Stimulated activated CD8-positive, alpha-beta memory T cell treated with anti-CD3 and anti-CD28 coated beads, Interleukin-7, amount 100 ng/mL, for 48 hours (primary cell): ENCODE results near the gene DHDDS.

ENCODE experiments used
- DNase-seq, 2 donors: peaks; one replicate each; pipeline ENCODE4 v3.0.0-alpha.2; 2020; ENCODE audit warnings: low read depth in 1 of 2; ENCODE audit errors: extremely low read depth in 1 of 2

DHDDS gene

DNA sequence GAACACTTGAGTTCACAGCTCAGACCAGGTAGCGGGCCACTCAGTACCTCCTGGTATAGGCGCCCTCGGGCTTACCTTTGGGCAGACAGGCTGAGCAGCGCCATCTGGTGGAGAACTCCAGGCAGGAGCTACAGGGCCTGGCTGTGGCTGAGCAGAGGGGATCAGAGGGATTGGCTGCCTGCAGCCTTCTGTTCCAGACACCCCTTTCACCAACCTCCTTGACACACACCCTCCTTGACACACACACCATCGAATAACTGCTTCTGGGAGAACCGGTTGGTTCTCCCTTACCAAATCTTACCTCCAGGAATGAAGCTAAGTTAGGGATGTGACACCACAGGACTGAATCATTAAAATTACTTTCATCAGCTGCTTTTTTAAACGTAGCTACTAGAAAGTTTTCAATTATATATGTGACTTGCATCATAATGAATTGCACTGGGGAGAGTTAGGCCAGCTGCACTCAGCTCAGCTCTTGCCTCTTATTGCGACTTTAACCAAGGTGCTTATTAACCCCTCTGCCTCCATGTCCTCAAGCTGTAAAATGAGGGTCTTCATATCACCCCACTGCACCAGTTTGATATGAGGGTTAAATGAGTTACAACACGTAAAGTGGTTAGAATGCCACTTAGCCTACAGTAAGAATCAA, 14.9 kb upstream of the DHDDS start:
- DNase-seq, result peak; percentile 59 to 76

DNA sequence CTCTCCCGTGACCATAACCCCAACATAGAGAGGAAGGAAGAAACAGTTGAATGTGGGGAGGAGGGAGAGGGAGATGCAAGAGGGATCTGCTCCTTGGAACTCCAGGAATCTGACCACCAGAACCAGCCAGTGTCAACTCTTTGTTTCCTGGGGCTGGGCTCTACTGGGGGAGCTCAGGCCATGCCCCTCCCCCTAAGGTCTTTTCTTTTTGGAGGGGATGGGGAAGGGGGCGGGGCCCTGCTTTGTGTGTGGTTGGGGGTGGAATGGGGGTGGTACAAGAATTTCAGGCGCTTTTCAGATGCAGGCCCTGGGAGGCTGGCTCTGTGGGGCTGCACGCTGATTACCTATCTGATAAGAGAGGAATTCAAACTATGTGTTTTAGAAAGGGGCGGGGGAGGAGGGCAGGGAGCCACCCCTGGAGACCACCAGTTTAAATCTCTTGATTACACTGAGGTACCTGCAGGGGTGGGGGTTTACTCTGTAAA, 13.2 kb upstream of the DHDDS start:
- no peak for DNase-seq

DNA sequence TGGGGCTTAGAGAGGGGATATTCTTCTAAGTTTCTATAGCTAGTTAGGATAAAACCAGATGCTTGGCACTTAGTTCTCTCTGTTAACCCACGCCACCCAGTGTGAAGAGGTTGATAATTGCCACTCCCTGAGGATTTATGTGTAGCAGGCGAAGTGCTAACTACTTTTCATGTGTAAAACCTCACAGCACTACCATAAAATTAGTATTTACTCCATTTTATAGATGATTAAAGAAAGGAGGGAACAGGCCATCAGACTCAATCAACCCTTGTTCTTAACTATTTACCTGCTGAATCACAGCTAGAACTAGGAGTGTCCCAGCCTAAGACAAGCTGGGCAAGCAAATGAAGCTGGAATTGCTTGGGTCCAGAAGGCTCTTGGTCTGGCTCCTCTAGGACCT, 12.6 kb upstream of the DHDDS start:
- DNase-seq, result no peak

DNA sequence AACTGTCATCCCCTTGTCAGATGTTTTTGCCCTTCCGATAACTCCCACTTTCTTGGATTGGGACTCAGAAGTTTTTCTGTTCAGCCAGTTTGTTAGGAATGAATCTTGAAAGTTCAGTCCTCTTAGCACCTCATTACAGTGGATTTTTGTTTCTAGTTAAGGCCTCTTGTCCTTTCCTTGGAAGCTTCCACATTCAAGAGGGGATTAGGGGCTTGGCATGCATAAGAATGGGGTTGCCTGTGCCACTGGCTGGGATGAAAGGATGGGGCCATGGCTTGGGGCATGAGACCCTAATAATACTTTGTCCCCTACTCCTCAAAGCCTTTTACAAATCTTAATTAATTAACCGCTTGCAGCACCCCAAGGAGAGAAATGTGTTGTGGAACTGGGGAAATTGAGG, 2.4 kb upstream of the DHDDS start:
- no peak for DNase-seq

- no peak for DNase-seq
Measured at GRCh38 chr1:26432793-26433192, 672 bp downstream of the DHDDS start.

DNA sequence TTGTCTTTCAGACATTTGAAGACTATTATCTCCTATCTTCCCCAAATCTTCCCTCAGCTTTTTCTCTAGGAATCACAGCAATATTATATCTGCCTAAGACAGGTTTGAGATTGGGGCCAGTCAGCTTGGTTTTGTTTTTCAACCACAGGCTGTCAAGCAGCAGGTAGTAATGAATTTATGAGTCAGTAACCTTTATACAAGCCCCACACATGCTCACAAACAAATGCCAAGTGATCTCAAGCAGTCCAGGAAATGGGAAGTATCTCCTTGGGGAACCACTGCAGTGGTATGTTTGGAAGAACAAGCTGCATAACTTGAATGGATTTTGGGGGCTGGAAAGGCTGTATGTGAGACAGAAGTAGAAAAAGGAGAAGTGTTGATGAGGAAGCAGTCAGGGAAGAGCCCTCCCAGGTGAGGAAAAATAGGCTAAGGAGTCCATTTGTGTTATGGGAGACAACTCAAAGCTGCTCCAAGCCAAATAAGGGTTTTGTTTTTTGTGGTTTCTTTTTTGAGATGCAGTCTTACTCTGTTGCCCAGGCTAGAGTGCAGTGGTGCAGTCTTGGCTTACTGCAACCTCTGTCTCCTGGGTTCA, 2.1 kb downstream of the DHDDS start:
- no peak for DNase-seq

- no peak for DNase-seq
Measured at GRCh38 chr1:26438041-26438440, 5.9 kb downstream of the DHDDS start.

DNA sequence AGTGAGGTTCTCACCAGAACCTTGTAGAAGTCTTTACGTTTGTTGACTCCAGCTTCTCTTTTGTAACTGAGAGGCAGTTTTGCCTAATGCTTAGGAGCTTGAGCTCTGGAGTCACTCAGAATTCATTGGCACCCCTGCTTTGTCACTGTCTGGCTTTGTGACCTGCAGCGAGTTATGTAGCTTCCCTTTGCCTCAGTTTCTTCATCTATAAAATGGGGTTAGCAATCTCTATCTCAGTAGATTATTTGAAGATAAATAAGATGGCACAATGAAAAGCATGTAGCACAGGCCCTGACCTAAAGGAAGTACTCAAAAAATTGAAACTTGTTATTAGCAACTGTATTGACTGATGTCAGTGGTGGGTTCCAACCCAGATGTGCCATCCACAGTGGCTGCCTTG, 8.1 kb downstream of the DHDDS start:
- no peak for DNase-seq

DNA sequence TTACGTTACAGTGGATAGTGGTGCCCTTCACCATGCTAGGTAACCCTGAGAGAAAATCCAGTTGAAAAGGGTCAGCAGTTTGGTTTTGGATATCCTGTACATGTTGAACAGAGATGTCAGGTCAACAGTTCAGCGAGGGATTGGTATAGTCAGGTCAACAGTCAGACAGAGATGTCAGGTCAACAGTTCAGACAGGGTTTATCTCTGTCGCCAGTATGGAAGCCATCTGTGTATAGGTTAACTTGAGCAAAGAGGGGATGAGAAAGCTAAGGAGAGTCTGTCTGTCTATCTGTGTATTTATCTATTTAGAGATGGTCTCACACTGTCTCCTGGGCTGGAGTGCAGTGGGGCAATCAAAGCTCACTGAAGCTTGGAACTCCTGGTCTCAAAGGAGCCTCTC, 17.7 kb downstream of the DHDDS start:
- DNase-seq, result no peak

- DNase-seq, result no peak
Measured at GRCh38 chr1:26450908-26451307, 18.8 kb downstream of the DHDDS start.

GRCh38 chr1:26452459-26453183, 20.5 kb downstream of the DHDDS start:
- DNase-seq, result no peak

DNA sequence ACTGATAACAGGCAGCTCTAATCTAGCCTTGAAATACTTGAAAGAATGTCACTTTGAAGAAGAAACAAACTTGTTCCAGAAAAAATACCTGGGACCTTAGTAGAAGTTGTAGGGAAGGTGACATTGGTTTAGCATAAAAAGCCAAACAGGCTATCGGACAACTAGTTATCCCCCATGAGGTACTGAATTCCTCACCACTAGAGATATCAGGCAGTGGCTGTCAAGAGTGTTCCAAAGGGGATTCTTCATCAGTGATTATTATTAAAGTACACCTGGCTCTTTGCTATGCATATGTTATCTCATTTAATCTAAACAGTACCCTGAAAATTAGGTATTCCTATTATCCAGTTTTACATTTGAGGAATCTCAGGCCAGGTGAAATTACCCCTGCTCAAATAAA, 27.0 kb downstream of the DHDDS start:
- DNase-seq, result no peak

GRCh38 chr1:26459573-26460031, 27.5 kb downstream of the DHDDS start:
- DNase-seq, result no peak

- DNase-seq, result no peak
Measured at GRCh38 chr1:26468911-26469310, 36.8 kb downstream of the DHDDS start.

DNA sequence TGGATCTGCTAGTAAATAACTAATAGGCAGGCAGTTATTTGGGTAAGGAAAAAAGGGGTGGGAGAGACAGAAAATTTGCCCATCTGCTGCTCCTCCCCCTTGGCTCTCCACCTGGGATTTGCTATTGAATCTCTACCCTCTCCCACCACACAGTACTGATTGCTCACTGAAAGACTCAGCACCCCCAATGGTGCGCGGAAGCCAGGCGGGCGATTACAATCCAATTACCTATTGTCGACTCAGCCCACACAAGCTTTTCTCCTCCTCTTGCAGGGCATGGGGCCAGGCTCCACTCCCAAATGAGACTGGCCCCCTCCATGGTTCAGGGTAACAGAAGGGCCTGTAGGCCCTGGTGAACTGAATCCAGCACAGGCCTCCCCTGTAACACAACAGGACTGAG, 37.4 kb downstream of the DHDDS start:
- DNase-seq, result no peak

DNA sequence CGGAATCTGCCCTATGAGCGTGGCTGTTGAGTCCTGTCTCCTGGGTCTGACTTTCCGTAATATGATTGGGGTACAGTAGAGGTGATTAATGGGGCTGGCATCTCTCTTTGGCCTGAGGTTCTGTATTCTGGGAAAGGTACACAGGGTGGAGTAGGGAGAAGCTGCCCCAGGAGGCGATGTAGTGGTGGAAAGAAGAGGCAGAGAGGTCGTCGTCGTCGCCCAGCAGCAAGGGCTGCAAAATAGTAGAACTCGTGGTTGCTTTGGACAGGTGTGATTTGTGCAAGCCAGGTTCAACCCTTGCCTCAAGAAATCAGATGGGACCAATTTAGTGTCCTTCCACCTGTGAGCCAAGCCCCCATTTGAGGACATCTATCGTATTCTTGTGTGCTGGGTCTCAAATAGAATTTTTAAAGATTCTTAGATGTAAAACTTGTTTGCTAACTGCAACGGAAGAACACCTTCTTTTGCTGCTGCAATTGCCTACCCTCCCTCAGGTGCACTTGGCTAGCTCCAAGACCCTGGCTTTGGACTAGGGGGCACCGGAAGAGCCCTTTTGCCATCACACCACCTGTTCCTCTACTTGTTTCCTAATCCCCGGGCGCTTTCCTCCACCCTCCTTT, 38.9 kb downstream of the DHDDS start:
- DNase-seq, result no peak

- peak in 1 of 2 donors; percentile 12 for DNase-seq
Measured at GRCh38 chr1:26471498-26472319, 39.6 kb downstream of the DHDDS start.

DNA sequence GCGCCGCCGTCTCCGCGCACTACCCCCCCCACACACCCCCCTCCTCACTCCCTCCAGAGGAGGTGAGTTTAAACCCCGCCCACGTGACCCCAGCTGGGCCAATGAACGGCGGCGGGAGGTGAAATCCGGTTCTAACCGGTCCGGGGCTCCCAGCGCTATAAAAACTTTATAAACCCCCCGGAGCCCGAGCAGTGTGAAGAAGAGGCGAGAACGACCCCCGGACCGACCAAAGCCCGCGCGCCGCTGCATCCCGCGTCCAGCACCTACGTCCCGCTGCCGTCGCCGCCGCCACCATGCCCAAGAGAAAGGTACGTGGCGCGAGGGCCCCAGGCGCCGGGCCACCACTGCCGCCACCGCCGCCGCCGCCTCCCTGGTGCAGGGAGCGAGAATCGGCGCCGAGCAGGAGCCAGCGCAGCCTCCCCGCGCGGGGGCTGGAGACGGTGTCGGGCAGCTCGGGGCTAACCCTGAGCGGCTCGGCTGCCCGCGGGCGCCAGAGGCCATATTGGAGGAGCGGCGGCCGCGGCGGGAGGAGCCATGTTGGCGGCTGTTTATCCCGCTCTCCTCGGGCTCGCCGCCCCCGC, 40.3 kb downstream of the DHDDS start, which contains the start of gene HMGN2:
HMGN2 (plus strand) TSS at position 121 of the 581 bp plus-strand sequence; CDS start at position 294, 173 bp downstream.
- DNase-seq, result peak; percentile 67 to 90

- DNase-seq, result peak; percentile 86 to 92
Measured at GRCh38 chr1:26472901-26473845, 41.1 kb downstream of the DHDDS start.
